Panc1 (cell line): Measurements from ENCODE around the gene LDHAL6A.

Experiments
- CTCF ChIP-seq: fragments of 450-650 bp; IDR thresholded peaks from 2 replicates; pipeline ENCODE4 v1.5.1; 2017; ENCODE audit warnings: mild to moderate bottlenecking
- SIN3A ChIP-seq: IDR thresholded peaks from 2 replicates; pipeline ENCODE4 v1.6.1; 2012; ENCODE audit warnings: low read depth, mild to moderate bottlenecking, low read length, moderate library complexity, borderline replicate concordance; ENCODE audit not compliant: insufficient read depth
- TF ChIP-seq, protein P1 (sequence below), 2 experiments: IDR thresholded peaks; 2 replicates each; pipeline ENCODE4 v1.6.1; 2011 to 2012; ENCODE audit warnings: low read depth in 2 of 2, control low read depth in 1 of 2, low read length in 1 of 2, mild to moderate bottlenecking in 1 of 2, moderate library complexity in 1 of 2; ENCODE audit not compliant: insufficient read depth in 1 of 2

- no peak for TF ChIP-seq CTCF
- no peak for TF ChIP-seq SIN3A
- TF ChIP-seq, protein P1, sequence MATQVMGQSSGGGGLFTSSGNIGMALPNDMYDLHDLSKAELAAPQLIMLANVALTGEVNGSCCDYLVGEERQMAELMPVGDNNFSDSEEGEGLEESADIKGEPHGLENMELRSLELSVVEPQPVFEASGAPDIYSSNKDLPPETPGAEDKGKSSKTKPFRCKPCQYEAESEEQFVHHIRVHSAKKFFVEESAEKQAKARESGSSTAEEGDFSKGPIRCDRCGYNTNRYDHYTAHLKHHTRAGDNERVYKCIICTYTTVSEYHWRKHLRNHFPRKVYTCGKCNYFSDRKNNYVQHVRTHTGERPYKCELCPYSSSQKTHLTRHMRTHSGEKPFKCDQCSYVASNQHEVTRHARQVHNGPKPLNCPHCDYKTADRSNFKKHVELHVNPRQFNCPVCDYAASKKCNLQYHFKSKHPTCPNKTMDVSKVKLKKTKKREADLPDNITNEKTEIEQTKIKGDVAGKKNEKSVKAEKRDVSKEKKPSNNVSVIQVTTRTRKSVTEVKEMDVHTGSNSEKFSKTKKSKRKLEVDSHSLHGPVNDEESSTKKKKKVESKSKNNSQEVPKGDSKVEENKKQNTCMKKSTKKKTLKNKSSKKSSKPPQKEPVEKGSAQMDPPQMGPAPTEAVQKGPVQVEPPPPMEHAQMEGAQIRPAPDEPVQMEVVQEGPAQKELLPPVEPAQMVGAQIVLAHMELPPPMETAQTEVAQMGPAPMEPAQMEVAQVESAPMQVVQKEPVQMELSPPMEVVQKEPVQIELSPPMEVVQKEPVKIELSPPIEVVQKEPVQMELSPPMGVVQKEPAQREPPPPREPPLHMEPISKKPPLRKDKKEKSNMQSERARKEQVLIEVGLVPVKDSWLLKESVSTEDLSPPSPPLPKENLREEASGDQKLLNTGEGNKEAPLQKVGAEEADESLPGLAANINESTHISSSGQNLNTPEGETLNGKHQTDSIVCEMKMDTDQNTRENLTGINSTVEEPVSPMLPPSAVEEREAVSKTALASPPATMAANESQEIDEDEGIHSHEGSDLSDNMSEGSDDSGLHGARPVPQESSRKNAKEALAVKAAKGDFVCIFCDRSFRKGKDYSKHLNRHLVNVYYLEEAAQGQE (IDR thresholded peaks at IDR 0.05; ENCODE audit: insufficient read depth in 1 of 2, low read depth in 2 of 2, low read length in 1 of 2) = no peak
These were observed 34.7 kb downstream of the LDHAL6A start for GRCh38 chr11:18490319-18490718.
